Left renal pelvis (tissue), 4 donors: ENCODE measurements around the gene GRIK4. TPM values are rescaled to one million over a fixed set of nuclear protein-coding genes. Genes with fewer than 3 reads are reported as not detected.
"Not testable (repeated sequence)": the region's sequence is repeated elsewhere in the genome, so short reads cannot be mapped to it uniquely, and the experiment has no call there.

Experiments used
- DNase-seq, 4 donors: peaks; one replicate each; pipeline ENCODE4 v3.0.0-alpha.2; 2013; ENCODE audit warnings: low read depth in 4 of 4, low spot score in 3 of 4
- polyA plus RNA-seq, 4 donors: library from polyadenylated mRNA; unstranded; fragments of 120-200 nt; gene quantifications; one replicate each; pipeline ENCODE4 v1.2.1, GENCODE V29; 2013; ENCODE audit not compliant: insufficient read length in 4 of 4

Gene GRIK4
- polyA plus RNA-seq, 4 donors: 0.95 to 1.9 (median 1.5) TPM

- DNase-seq: no peak
These were observed 59.9 kb downstream of the GRIK4 start for GRCh38 chr11:120571476-120571875.

GRCh38 chr11:120573756-120574354 lies 62.3 kb downstream of the GRIK4 start:
- no peak for DNase-seq

DNA sequence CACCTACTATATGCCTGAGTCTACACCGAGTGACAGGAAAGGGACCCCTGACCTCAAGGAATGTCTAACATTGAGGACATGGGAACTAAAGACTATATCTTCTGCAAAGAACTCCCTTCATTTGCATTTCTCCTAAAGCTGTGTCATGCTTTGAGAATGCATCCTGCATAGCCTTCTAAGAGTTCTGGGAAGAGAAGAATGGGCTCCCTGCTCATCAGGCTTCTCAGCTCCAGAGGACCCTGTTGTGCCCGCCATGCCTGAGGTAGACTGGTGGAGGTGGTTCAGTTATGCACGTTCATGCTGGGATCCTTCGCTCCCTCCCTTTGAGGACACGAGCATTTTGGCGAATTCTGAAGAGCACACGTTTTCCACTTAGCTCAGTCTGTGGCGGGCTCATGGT lies 63.3 kb downstream of the GRIK4 start:
- DNase-seq: no peak

- no peak for DNase-seq
These were observed 63.9 kb downstream of the GRIK4 start for GRCh38 chr11:120575461-120575860.

- DNase-seq: no peak
These were observed 65.1 kb downstream of the GRIK4 start for GRCh38 chr11:120576606-120577005.

DNA sequence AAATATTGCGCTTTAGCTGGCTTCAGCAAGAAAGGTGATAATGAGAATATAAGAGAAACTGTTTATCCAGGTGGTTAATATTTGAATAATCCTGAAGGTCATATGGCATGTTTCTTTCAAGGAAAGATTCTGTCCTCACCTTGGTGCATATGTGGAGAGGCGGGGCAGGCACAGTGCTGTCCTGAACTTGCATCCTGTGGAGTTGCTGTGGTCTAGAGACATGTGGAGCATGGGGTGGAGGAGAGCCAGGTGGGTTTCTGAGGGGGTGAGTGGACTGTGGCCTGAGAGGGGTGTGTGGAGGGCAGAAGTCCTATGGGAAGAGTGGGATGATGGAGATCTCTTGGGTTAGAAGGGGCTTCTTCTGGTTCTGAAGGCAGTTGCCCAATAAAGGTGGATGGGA lies 65.5 kb downstream of the GRIK4 start:
- no peak for DNase-seq

GRCh38 chr11:120577624-120578363 lies 66.2 kb downstream of the GRIK4 start:
- DNase-seq: no peak

GRCh38 chr11:120578596-120579154 lies 67.1 kb downstream of the GRIK4 start:
- DNase-seq: no peak

GRCh38 chr11:120579611-120580031 lies 68.1 kb downstream of the GRIK4 start:
- no peak for DNase-seq

DNA sequence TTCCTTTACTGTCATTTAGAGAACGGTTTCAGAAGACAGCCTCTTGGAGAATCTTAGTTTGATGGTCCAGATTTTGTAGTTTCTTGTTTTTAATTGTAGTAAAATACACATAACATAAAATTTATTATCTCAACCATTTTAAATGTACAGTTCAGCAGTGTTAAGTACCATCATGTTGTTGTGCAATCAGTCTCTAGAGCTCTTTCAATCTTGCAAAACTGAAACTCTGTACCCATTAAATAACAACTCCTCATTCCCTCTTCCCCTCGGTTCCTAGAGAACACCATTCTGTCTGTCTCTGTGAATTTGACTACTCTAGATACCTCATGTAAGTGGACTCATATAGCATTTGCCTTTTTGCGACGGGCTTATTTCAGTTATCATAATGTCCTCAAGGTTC lies 69.8 kb downstream of the GRIK4 start:
- DNase-seq: no peak

DNA sequence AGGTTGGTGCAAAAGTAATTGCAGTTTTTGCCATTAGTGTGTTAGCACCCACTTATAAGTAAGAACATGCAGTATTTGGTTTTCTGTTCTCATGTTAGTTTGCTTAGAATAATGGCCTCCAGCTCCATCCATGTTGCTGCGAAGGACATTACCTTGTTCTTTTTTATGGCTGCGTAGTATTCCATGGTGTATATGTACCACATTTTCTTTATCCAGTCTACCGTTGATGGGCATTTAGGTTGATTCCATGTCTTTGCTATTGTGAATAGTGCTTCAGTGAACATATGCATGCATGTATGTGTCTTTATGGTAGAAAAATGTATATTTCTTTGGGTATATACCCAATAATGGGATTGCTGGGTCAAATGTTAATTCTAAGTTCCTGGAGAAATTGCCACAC lies 71.0 kb downstream of the GRIK4 start:
- DNase-seq: not testable (repeated sequence)

GRCh38 chr11:120586072-120586471 lies 74.5 kb downstream of the GRIK4 start:
- DNase-seq: no peak

GRCh38 chr11:120586728-120587127 lies 75.2 kb downstream of the GRIK4 start:
- DNase-seq: no peak

GRCh38 chr11:120587299-120587698 lies 75.8 kb downstream of the GRIK4 start:
- no peak for DNase-seq

GRCh38 chr11:120589376-120589775 lies 77.8 kb downstream of the GRIK4 start:
- DNase-seq: no peak

GRCh38 chr11:120590472-120590871 lies 78.9 kb downstream of the GRIK4 start:
- DNase-seq: no peak

GRCh38 chr11:120594746-120595145 lies 83.2 kb downstream of the GRIK4 start:
- DNase-seq: no peak

DNA sequence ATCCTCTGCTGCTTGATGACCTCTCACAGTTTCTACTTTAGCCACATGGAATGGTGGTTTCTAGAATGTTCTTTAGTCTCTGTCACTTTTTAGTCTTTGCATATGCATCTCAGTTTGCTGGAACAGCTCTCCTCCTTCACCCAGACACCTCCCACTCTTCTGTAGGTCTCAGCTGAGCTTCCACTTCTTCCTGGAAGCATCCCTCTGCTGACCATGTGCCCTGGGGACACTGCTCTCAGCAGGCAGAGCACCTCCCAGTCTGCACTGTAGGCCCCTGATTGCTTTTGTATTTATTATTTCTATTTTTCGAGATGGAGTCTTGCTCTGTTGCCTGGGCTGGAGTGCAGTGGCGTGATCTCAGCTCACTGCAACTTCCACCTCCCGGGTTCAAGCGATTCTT lies 84.0 kb downstream of the GRIK4 start:
- no peak for DNase-seq

DNA sequence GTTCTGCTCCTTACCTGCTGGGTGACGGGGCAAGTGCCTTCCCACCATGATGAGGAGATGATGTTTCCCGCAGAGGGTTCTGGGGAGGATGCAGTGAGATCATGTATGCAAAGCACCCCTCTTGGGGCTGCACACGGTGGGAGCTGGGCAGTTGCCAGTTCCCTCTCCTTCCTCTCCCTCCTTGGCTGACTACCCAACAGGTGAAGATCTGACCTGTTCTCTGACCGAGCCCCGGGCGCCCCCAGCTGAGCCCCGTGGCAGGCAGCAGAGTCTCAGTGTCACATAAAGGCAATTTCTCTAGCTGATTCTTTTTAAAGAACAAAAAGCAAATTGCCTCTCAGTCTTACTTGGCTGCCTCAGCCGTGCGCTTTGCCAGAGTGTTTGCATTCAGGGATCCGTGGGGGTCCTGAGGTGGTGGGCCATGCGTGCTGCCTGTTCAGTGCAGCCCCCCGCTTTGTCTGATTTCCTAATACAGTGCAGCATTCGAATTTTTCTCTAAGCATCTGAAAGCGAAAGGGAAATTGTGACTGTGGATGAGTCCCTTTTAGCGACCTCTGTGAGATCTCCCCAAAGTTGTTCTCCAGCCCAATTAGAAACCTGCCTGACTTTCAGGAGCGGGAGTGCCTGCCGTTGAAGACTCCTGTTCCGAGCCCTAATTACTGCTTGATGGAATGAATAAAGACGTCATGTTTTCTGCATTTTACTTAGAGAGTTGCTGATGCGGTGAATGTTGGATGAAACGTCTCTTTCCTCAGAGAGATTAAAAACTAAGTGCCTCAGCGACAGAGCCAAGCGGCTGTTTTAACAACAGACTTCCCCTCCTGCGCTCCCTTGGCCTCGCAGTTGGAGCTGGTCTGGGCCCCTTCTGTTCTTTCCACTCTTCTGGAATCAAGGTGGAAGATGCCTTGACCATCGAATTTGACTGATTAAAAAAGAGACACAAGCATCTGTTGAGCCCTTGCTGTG lies 86.0 kb downstream of the GRIK4 start:
- no peak for DNase-seq

- DNase-seq: no peak
These were observed 87.1 kb downstream of the GRIK4 start for GRCh38 chr11:120598517-120599257.
